Thyroid gland (tissue), 4 donors: ENCODE data around the gene BZW2.

ENCODE experiments used
- POLR2A ChIP-seq, 2 donors: fragments of 450-650 bp; IDR thresholded peaks; one replicate each; pipeline ENCODE4 v1.6.1; 2017; ENCODE audit warnings: antibody characterized with exemption in 2 of 2, mild to moderate bottlenecking in 2 of 2, moderate library complexity in 1 of 2
- TF ChIP-seq, protein P1 (sequence below), 6 experiments: fragments of 200-600 bp in 3 of 6; fragments of 450-650 bp in 3 of 6; sonication (generic) in 3 of 6; IDR thresholded peaks; one replicate each; pipeline ENCODE4 v1.5.1; 2016 to 2019; ENCODE audit warnings: antibody characterized with exemption in 6 of 6, mild to moderate bottlenecking in 2 of 6, inconsistent platforms in 1 of 6, moderate library complexity in 1 of 6

- TF ChIP-seq, protein P1, sequence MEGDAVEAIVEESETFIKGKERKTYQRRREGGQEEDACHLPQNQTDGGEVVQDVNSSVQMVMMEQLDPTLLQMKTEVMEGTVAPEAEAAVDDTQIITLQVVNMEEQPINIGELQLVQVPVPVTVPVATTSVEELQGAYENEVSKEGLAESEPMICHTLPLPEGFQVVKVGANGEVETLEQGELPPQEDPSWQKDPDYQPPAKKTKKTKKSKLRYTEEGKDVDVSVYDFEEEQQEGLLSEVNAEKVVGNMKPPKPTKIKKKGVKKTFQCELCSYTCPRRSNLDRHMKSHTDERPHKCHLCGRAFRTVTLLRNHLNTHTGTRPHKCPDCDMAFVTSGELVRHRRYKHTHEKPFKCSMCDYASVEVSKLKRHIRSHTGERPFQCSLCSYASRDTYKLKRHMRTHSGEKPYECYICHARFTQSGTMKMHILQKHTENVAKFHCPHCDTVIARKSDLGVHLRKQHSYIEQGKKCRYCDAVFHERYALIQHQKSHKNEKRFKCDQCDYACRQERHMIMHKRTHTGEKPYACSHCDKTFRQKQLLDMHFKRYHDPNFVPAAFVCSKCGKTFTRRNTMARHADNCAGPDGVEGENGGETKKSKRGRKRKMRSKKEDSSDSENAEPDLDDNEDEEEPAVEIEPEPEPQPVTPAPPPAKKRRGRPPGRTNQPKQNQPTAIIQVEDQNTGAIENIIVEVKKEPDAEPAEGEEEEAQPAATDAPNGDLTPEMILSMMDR (IDR thresholded peaks at IDR 0.05), result no peak
- TF ChIP-seq POLR2A (IDR thresholded peaks at IDR 0.05), result no peak
These were observed 86.8 kb downstream of the BZW2 start for GRCh38 chr7:16732828-16733227.
